ENCODE results near the gene AAMDC.
"Not testable (repeated sequence)": the region's sequence is repeated elsewhere in the genome, so short reads cannot be mapped to it uniquely, and the experiment has no call there.

Gene AAMDC

DNA sequence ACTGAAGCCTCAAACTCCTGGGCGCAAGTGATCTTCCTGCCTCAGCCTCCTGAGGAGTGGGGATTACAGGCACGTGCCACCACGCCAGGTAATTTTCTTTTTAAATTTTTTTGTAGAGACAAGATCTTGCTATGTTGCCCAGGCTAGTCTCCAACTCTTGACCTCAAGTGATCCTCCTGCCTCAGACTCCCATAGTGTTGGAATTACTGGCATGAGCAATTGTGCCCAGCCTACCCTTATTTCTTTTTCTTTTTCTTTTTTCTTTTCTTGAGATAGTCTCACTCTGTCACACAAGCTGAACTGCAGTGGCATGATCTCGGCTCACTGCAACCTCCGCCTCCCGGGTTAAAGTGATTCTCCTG, 63.9 kb downstream of the AAMDC start:
- DNase-seq (ENCODE audit: low read depth) = no peak

DNA sequence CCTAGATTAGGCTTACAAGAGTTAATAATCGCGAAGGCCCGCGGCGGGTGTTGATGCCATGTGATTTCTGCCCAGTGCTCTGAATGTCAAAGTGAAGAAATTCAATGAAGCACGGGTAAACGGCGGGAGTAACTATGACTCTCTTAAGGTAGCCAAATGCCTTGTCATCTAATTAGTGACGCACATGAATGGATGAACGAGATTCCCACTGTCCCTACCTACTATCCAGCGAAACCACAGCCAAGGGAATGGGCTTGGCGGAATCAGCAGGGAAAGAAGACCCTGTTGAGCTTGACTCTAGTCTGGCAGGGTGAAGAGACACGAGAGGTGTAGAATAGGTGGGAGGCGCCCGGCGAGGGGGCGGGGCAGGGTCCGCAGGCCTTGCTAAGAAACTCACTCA, 65.5 kb downstream of the AAMDC start:
- DNase-seq (ENCODE audit: low read depth) = no peak

DNA sequence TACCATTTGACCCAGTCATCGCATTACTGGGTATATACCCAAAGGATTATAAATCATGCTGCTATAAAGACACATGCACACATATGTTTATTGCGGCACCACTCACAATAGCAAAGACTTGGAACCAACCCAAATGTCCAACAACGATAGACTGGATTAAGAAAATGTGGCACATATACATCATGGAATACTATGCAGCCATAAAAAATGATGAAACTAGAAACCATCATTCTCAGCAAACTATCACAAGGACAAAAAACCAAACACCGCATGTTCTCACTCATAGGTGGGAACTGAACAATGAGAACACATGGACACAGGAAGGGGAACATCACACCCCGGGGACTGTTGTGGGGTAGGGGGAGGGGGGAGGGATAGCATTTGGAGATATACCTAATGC, 68.1 kb downstream of the AAMDC start:
- not testable (repeated sequence) for DNase-seq (ENCODE audit: low read depth)

DNA sequence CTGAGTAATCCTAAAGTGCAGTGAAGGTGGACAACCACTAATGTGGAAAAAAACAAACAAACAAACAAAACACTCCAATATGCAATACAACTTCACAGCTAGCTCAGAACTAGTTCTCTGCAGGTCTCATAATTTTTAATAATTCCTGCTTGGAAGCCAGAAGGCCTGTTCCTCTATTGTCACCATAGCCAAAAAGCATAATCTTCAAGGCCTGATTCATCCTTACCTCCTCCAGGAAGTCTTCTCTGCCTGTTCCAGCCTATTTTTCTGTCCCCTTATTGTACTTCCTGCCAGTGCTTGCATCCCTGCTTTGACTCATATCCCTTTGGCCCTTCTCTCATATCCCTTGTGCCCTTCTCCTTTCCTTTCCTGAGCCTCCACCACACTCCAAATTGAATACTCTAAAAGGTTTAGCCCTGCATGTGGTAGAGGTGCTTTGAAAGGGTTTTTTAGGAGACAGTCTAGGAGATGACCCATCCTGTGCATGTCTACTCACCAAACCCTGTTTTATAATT, 69.2 kb downstream of the AAMDC start:
- not testable (repeated sequence) for DNase-seq (ENCODE audit: low read depth)

DNA sequence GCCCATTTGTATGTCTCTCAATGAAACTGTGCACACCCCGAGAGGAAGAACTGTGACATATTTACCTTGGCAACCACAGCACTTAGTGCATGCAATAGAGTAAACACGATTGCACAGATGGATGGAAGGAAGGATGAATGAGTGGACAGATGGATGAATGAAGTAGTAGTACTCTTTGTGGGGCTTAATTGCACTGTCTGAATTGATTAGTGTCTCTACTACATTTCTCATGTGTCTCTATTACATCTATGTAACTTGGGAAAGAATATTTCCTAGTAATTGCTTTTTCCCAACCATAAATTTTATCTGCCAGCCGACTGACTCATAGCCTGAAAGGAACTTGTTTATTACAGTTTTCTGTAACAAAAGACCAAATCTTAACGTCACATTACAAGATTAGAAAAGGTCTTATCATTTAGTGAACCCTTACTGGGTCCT, 69.7 kb downstream of the AAMDC start:
- DNase-seq (ENCODE audit: low read depth) = not testable (repeated sequence)

DNA sequence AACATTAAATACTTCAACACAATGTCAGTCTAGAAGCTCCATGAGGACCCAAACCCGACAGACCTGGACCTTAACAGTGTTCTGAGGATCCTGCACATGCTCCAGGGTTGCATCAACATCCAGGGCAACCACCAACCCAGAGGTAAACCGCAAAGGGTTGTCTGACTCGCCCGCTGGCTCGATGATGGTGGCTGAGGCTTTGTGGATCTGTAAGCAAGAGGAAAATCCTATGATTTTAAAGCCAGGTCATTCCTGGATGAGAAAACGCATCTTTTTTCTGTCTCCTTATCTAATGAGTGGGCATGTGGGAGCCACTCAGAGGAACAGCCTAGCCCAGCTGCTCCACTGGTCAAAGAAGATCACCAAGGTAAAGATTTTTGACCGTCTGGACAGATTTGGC, 70.3 kb downstream of the AAMDC start:
- not testable (repeated sequence) for DNase-seq (ENCODE audit: low read depth)

DNA sequence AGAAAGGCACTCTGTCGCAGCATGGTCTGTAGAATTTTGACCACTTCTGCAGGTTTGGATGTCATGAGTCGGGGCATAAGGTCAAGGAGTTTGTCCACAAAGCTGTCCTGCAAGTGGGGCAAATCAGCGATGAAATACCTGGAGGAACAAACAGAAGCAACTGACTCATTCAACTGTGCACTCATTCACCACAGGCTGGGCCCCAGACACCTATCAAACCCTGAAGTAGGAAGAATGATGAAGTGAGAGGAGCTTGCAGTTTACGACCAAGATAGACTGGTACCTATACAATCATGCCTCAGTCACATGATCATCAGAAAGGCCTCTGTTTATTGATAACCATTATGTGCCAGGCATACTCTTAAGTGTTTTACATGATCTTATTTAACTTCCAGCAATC, 70.8 kb downstream of the AAMDC start:
- not testable (repeated sequence) for DNase-seq (ENCODE audit: low read depth)

DNA sequence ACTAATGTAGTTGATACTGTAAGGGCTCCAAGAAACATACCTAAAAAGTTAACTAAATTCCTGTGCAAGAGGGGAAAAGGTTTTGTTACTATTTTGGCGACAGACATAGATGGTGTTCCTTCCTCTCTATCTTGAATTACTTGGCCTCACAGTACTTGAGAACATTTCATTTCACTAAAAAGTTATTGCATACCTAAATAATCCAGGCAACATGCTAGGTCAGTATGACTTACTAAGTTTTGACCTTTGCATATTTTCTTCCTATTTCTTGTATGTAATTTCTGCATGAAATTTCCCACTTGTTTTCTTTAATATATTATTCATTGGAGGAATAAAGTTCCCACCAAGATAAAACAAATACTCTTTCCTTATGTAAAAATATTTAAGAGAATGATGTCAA, 74.0 kb downstream of the AAMDC start:
- not testable (repeated sequence) for DNase-seq (ENCODE audit: low read depth)

DNA sequence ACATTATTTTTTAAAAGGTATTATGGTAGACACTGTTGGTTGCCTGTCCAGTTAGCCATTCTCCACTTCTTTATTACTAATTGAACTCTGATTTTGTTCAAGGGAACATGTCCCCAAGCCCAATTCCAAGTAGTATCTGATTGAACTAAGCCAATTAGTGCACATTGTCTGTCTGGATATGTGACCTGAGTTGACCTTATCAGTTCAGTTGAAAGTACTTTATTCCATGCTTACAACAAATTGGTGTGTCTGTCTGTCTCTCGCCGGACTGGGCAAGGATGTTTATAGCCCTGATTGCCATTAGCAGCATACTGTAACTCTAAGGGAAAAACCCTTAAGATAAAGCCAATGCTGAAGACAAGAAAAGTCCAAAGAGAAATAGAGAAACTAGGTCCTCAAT, 87.9 kb downstream of the AAMDC start:
- no peak for DNase-seq (ENCODE audit: low read depth)

DNA sequence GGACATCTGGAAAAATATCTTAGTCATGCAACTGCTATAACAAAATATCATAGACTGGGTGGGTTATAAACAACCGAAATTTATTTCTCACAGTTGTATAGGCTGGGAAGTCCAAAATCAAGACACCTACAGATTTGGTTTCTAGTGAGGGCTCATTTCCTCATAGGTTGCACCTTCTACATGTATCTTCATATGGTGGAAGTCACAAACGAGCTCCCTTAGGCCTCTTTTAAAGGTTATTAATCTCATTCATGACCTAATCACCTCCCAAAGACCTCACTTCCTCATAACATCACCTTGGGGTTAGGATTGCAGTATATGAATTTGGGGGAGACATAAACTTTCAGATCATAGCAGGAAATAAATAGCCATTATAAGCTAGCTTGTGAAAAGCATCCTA, 88.3 kb downstream of the AAMDC start:
- no peak for DNase-seq (ENCODE audit: low read depth)

DNA sequence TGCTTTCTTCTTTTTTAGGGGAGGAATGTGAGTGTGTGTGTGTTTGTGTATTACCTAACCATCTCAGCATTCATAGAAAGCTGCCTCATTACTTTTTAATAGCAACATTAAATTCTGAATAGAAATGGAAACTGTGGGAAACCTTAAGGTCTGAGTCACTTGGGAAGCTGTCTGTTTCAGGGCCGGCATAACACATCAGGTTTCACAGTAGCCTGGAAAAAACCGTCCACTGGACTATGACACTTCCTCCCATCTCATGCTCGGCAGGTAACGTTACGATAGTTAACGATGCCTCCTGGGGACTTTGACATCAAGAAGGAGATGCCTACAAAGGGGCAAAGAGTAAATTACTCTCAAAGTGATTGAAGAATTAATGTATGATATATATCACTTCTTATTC, 89.9 kb downstream of the AAMDC start:
- DNase-seq (ENCODE audit: low read depth) = not testable (repeated sequence)

DNA sequence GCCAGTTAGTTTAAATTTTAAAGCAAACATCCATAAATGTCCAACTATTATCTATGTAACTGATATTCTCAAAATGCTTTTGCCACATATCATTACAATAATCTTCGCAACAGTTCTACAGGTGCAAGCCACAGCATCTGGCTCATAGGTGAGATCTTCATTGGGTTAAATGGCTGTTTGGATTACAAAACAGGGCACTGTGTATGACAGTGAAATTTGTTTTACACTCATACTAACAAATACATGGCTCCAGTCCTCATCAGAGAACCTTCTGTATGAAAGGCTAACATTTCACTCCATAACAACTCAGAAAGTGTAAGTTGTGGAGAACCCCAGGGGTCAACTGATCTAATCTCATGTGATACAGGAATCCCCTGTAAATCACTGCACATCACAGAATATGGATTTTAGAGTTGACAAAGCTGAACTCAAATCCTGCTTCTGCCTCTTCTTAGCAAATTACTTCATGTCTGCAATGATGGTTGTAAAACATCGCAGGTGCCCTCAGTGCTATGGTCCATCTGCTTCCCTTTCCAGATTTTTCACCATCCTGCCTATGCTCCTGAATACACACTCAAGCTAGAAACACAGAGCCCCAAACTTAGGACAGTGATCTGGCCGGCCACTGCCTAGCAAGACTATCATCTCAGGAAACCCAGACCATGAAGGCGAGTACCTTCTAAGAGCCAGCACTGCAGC, 92.8 kb downstream of the AAMDC start:
- DNase-seq (ENCODE audit: low read depth) = not testable (repeated sequence)

DNA sequence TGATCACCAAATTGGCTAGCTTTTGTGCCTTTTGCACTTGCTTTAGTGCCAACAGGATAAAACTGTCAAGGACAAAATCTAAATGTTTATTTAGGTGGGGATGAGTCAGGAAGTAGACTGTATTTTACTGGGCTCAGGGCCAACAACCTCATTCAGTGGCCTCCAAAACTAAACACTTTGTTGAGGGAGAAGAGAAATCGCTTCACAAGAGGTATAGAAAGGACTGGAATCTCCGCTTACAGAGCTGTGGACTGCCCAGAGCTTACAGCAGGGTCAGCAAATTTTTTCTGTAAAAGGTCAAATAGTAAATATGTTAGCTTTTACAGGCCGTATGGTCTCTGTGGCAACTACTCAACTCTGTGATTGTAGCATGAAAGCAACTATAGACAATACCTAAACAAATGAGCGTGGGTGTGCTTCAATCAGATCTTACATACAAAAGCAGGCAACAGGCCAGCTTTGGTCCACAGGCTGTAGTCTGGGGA, 93.4 kb downstream of the AAMDC start:
- not testable (repeated sequence) for DNase-seq (ENCODE audit: low read depth)

DNA sequence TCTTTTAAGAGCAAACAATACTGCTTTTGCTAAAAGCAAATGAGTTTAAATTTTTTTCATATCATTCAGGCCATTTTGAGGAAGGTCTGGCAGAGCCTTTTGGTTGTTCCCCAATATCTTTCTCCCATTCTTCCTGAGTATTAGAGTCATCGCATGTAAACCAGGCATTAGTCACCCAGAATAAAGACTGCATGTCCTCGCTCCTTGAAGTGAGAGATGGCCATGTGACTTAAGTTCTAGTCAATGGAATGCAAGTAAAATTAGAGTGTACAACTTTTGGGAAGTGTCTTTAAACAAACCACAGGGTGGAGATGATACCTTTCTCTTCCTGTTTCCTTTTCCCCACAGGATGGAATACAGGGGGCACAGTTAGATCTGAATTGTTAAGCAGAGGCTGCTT, 96.8 kb downstream of the AAMDC start:
- not testable (repeated sequence) for DNase-seq (ENCODE audit: low read depth)
